NCI-H1436 (cell line): ENCODE results near the gene RXRA.
A peak's percentile ranks its signal among the peaks of the same experiment; 100 is the strongest.

Experiments used
- DNase-seq: peaks from one replicate; lab custom pipeline; 2025; lab: John Stamatoyannopoulos, UW

RXRA gene

GRCh38 chr9:134355158-134355557, 28.9 kb downstream of the RXRA start:
- DNase-seq: no peak

- DNase-seq: no peak
These were observed 29.5 kb downstream of the RXRA start for GRCh38 chr9:134355561-134356279.

GRCh38 chr9:134356496-134357470, 30.5 kb downstream of the RXRA start:
- DNase-seq: no peak

GRCh38 chr9:134357631-134358025, 31.4 kb downstream of the RXRA start:
- DNase-seq: no peak

- no peak for DNase-seq
These were observed 31.9 kb downstream of the RXRA start for GRCh38 chr9:134358026-134358661.

GRCh38 chr9:134358662-134359319, 32.5 kb downstream of the RXRA start:
- DNase-seq: peak; percentile 31

GRCh38 chr9:134359493-134360179, 33.4 kb downstream of the RXRA start:
- no peak for DNase-seq

- no peak for DNase-seq
These were observed 34.0 kb downstream of the RXRA start for GRCh38 chr9:134360180-134360759.

- no peak for DNase-seq
These were observed 34.6 kb downstream of the RXRA start for GRCh38 chr9:134360897-134361296.

- DNase-seq: peak; percentile 37
These were observed 35.2 kb downstream of the RXRA start for GRCh38 chr9:134361426-134361825.

- DNase-seq: no peak
These were observed 35.7 kb downstream of the RXRA start for GRCh38 chr9:134361843-134362414.

- DNase-seq: no peak
These were observed 37.2 kb downstream of the RXRA start for GRCh38 chr9:134363450-134363849.

- no peak for DNase-seq
These were observed 38.3 kb downstream of the RXRA start for GRCh38 chr9:134364391-134365114.

GRCh38 chr9:134365115-134365596, 38.9 kb downstream of the RXRA start:
- DNase-seq: no peak

- peak; percentile 71 for DNase-seq
These were observed 39.6 kb downstream of the RXRA start for GRCh38 chr9:134365791-134366222.

GRCh38 chr9:134366223-134367031, 40.2 kb downstream of the RXRA start:
- peak; percentile 71 for DNase-seq

- no peak for DNase-seq
These were observed 40.8 kb downstream of the RXRA start for GRCh38 chr9:134367061-134367460.

GRCh38 chr9:134367791-134368490, 41.7 kb downstream of the RXRA start:
- DNase-seq: no peak
